KOPT-K1 (cell line): Measurements from ENCODE around the gene DOP1B.

Experiments
- H3K27ac ChIP-seq: fragments of 200-600 bp; sonication (generic); 2 replicates; pipeline ENCODE4 v1.5.1; 2016; ENCODE audit warnings: antibody characterized with exemption, mild to moderate bottlenecking, low read depth, low read length; ENCODE audit not compliant: poor library complexity, severe bottlenecking
- H3K36me3 ChIP-seq: fragments of 200-600 bp; sonication (generic); 2 replicates; pipeline ENCODE4 v1.5.1; 2017; ENCODE audit warnings: antibody characterized with exemption, mild to moderate bottlenecking, low read length, moderate library complexity; ENCODE audit not compliant: insufficient read depth
- H3K9me3 ChIP-seq: fragments of 200-600 bp; sonication (generic); 2 replicates; pipeline ENCODE4 v1.5.1; 2017; ENCODE audit warnings: antibody characterized with exemption, low read length, mild to moderate bottlenecking; ENCODE audit not compliant: insufficient read depth, poor library complexity, severe bottlenecking

The DOP1B gene, protein sequence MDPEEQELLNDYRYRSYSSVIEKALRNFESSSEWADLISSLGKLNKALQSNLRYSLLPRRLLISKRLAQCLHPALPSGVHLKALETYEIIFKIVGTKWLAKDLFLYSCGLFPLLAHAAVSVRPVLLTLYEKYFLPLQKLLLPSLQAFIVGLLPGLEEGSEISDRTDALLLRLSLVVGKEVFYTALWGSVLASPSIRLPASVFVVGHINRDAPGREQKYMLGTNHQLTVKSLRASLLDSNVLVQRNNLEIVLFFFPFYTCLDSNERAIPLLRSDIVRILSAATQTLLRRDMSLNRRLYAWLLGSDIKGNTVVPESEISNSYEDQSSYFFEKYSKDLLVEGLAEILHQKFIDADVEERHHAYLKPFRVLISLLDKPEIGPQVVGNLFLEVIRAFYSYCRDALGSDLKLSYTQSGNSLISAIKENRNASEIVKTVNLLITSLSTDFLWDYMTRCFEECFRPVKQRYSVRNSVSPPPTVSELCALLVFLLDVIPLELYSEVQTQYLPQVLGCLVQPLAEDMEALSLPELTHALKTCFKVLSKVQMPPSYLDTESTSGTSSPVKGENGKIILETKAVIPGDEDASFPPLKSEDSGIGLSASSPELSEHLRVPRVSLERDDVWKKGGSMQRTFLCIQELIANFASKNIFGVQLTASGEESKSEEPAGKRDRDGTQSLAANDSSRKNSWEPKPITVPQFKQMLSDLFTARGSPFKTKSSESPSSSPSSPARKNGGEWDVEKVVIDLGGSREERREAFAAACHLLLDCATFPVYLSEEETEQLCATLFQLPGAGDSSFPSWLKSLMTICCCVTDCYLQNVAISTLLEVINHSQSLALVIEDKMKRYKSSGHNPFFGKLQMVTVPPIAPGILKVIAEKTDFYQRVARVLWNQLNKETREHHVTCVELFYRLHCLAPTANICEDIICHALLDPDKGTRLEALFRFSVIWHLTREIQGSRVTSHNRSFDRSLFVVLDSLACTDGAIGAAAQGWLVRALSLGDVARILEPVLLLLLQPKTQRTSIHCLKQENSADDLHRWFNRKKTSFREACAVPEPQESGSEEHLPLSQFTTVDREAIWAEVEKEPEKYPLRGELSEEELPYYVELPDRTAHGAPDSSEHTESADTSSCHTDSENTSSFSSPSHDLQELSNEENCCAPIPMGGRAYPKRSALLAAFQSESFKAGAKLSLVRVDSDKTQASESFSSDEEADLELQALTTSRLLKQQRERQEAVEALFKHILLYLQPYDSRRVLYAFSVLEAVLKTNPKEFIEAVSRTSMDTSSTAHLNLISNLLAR (N-terminal part only)

DNA sequence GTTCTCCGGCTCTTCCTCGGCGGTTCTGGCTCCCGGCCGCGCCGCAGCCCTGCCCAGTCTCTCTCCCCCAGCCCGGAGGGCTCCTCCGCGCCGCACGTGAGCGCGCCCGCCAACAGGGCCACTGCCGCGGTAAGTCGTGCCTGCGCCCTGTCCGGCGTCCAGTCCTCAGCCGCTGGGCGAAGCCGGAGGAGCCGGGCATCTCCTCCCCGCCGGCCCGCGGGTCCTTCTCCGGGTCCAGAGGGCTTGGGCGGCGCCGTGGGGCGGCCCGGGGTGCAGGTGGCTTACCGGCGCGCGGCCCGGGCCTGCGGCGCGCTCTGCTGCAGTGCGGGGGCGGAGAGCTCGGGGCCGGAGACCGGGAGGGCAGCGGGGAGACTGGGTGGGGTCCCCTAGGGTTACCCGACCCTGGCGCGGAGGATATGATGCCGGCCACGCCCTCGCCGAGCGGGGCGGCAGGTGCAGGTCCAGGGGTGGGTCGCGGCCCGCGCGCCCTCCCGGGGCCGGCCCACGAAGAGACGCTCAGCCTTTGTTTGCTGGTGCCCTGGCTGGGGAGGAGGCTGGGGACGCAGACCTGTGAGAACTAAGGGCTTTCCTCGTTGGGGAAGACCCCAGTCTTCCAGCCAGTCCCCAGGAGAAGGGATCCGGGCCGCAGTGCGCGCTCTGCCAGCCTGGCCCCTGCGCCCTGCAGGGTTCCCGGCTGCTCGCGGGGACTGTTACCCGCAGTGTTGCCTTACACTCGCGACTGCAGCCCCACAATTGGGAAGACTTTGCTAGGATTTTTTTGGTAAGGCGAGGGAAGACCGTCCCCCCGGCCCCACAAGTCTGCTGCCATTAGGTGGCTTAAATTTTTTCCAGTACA lies at the start of gene DOP1B:
Gene DOP1B, plus strand, starts transcription at position 10 of the 856 bp plus-strand sequence. CDS start 7,910 bp downstream, outside the sequence.
- H3K9me3 ChIP-seq = no peaks in the 10 kb centered on the region
- peak within 1 kb of the TSS; percentile 63 for H3K27ac ChIP-seq
- H3K36me3 ChIP-seq = no peaks in the 10 kb centered on the region

DNA sequence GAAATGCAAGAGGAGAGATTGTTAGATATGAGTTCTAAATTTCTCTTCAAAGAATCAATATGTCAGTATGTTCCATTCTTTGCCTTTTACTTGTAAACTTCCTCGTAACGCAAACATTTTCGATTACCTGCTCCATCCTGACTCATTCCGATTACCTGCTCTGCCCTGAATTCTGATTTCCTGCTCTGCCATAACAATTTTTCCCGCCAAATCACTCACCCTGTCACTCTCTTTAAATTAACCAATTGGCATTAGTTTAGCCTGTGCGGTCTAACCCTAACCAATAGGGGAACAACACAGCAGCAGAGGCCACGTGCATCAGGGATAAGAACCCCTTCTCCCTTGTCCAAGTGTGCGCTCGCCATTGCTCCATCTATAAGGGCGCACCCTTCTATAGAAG lies 46.8 kb upstream of the DOP1B start:
- Histone ChIP-seq H3K9me3 (no peaks in the 10 kb centered on the region), H3K36me3 (no peaks in the 10 kb centered on the region), H3K27ac (no peak overlapping the region)

DNA sequence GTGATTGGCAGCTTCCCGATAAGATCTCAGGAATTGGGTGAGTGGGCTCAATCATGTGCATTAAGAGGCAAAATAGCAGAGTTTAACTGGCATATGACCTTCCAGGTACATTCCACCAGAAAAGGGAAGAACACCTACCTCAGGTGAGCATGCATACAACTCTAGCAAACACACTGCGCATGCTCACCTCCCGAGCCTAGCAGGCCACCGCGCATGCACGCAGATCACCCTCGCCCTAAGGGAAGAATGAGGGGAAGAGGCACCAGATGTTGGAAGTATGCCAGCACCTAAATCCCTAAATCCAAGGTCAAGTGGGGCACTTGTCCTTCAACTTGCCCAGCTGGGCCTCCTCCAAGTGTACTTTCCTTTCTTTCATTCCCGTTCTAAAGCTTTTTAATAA lies 45.4 kb upstream of the DOP1B start:
- no peak overlapping the region for H3K27ac ChIP-seq
- no peaks in the 10 kb centered on the region for H3K36me3 ChIP-seq
- H3K9me3 ChIP-seq = no peaks in the 10 kb centered on the region

DNA sequence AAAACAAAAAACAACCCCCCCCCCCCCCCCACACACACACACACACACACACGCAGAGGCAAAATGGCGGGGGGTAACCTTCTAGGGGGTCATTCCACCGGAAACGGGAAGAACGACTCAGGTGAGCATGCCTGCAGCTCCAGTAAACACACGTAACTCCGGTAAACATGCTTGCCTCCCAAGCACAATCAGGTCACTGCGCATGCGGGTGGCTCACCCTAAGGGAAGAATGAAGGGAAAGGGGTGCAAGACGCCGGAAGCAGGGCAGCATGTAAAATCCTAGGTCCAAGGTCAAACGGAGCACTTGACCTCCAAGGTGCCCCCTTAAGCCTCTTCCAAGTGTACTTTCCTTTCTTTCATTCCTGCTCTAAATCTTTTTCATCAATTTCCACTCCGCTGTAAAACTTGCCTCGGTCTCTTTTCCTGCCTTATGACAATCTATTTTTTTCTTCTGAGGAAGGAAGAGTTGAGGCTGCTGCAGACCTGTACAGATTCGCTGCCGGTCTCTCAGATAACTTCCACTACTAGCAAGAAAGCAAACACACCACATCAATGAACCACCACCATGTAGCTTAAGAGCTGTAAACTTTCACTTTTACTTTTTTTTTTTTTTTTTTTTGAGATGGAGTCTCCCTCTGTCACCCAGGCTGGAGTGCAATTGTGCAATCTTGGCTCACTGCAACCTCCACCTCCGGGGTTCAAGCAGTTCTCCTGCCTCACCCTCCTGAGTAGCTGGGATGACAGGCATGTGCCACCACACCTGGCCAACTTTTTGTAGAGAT lies 42.8 kb upstream of the DOP1B start:
- Histone ChIP-seq H3K36me3 (no peaks in the 10 kb centered on the region), H3K27ac (peak overlapping the region; percentile 67), H3K9me3 (no peaks in the 10 kb centered on the region)

DNA sequence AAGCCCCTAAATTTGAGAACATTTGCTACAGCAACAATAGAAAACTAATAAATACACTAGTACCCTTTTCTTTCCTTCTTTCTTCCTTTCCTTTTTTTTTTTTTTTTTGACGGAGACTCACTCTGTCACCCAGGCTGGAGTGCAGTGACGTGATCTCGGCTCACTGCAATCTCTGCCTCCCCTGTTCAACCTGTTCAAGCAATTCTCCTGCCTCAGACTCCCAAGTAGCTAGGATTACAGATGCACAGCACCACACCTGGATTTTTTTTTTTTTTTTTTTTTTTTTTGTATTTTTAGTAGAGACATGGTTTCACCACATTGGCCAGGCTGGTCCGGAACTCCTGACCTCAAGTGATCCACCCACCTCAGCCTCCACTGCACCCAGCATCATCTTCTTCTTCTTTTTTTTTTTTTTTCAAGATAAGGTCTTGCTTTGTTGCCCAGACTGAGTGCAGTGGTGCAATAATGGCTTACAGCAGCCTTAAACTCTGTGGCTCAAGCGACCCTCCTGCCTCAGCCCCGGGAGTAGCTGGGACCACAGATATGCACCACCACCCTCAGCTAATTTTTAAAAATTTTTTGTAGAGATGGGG lies 41.4 kb upstream of the DOP1B start:
- H3K36me3 ChIP-seq = no peaks in the 10 kb centered on the region
- H3K27ac ChIP-seq = no peak overlapping the region
- no peaks in the 10 kb centered on the region for H3K9me3 ChIP-seq

DNA sequence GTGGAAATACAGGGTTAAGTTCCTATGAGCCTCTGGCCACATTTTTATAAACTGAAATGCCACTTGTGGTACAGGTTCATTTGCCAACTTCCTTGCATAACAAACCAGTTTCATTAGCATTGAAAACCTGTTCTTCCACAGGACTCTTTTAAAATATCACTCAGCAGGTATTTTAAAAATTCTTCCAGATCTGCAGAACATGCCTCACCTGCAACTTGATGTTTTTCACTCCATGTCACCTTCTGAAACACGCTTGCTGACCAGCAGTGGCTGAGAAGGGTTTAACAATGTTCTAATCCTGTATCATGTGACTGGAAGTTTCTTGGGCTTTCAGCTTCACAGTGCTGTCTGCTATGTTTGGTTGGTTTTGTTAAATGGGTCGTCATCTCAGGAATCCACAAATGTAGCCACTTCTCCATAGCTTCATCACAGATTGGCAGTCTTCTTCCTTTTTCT lies 39.3 kb upstream of the DOP1B start:
- H3K27ac ChIP-seq = no peak overlapping the region
- H3K36me3 ChIP-seq = no peaks in the 10 kb centered on the region
- H3K9me3 ChIP-seq = no peaks in the 10 kb centered on the region

DNA sequence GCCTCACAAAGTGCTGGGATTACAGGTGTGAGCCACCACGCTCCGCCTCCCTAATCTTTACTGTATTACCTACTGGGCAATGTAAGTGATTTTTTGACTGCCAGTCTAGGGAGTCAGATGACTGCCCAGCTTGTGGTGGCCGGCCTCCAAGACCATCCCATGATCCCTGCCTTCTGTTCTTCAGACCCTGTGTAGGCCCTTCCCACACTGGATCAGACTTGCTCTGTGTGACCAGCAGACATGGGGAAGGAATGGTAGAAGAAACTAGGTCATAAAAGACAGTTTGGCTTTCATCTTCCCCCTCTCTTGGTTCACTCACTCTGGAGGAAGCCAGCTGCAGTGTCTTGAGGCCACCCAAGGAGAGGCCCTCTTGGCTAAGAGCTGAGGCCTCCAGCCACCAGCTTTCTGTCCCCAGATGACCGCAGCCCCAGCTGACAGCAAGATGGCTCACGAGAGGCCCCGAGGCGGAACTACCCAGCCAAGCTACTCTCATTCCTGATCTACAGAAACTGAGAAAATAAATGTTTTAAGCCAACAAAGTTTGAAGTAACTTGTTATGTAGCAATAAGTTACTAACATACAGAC lies 36.2 kb upstream of the DOP1B start:
- H3K9me3 ChIP-seq = no peaks in the 10 kb centered on the region
- no peak overlapping the region for H3K27ac ChIP-seq
- H3K36me3 ChIP-seq = no peaks in the 10 kb centered on the region

DNA sequence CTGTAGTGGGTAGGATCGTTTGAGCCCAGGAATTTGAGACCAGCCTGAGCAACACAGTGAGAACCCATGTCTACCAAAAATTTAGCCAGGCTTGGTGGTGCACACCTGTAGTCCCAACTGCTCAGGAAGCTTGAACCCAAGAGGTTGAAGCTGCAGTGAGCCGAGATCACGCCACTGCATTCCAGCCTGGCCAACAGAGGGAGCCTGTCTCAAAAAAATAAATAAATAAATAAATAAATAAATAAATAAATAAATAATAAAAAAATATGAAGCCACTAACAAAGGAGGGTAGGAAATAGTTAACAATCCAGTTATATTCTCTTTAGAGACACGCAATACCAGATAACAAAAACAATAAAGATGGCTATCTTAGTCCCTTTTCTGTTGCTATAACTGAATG lies 33.6 kb upstream of the DOP1B start:
- Histone ChIP-seq H3K9me3 (no peaks in the 10 kb centered on the region), H3K27ac (no peak overlapping the region), H3K36me3 (no peaks in the 10 kb centered on the region)

DNA sequence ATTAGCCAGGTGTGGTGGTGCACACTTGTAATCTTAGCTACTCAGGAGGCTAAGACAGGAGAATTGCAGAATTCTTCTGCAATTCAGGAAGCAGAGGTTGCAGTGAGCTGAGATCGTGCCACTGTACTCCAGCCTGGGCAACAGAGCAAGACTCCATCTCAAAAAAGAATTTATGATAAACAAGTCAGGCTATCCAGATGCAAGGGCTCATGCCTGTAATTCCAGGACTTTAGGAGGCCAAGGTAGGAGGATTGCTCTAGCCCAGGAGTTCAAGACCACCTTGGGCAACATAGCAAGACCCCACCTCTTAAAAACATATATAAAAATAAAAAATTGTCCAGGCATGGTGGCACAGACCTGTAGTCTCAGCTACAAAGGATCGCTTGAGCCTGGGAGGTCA lies 32.2 kb upstream of the DOP1B start:
- Histone ChIP-seq H3K9me3 (no peaks in the 10 kb centered on the region), H3K36me3 (no peaks in the 10 kb centered on the region), H3K27ac (no peak overlapping the region)

DNA sequence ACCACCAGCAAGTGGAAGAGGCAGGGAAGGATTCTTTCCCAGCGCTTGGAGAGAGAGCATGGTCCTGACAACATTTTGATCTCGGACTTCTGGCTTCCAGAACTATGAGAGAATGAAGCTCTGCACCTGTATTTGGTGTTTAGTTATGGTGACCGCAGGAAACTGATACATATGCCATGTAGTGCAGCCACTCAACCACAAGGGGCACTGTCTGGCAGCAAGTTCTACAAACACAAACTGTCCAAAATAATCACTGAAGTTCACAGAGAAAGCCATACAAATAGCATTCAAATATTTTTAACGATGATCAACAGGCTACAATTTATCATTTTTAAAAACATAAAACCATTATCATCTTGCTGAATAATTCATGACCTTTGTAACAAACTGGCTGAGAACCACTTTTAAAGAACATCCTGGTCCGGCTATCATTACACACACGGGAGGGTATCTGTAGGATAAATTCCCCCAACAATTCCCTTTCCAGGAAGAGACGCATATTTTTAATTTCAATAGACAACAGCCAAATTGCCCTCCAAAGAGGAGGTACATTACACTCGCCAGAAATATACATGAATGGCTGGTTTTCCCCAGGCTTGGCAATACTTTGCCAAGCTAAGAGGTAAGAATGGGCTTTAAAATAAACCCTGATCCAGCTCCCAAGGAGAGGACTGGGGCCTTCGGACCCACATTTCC lies 31.0 kb upstream of the DOP1B start:
- Histone ChIP-seq H3K27ac (no peak overlapping the region), H3K36me3 (no peaks in the 10 kb centered on the region), H3K9me3 (no peaks in the 10 kb centered on the region)

DNA sequence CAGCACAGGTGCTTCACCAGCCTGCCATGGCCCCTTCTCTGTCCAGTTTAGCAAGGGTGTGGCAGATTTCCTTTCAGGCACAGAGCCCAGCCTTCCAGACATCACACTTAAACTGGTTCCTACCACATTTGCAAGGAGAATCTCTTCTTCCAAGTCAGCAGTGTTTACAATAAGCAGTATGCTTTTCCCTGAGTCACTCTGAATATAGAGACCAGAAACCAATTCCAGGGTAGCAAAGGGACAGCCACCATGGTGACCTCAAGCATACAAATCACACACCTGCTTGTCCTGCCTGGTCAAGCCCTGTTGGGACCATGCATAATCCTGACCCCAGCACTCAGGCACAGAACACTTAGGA lies 30.4 kb upstream of the DOP1B start:
- Histone ChIP-seq H3K36me3 (no peaks in the 10 kb centered on the region), H3K27ac (no peak overlapping the region), H3K9me3 (no peaks in the 10 kb centered on the region)

DNA sequence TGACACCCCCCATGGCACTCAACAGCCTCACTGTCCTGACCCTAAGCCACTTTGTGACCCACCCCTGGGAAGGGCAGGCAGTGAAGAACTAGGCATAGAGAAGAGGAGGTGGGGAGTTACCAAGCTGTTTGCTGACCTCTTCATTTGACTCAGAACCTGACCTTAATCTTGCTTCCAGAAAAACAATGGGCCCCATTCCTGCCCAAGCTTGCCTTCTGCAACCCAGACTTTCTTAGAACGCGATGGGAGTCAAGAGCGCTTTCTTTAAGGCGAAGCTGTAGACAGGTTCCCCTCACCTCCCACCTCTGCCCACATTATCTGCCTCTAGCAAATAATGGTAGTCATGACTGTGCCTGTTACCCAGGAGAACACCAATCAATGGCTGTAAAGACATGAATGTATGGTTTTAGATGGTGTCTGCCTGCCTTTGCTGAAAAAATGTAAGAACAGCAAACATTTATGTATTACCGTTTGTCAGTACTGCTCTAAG lies 30.0 kb upstream of the DOP1B start:
- Histone ChIP-seq H3K36me3 (no peaks in the 10 kb centered on the region), H3K9me3 (no peaks in the 10 kb centered on the region), H3K27ac (no peak overlapping the region)
